ENCODE data around the gene USP9X.

- TF ChIP-seq CTCF (conservative IDR thresholded peaks at IDR 0.05) (no peak), ZFX (IDR thresholded peaks at IDR 0.05) (no peak)
These were observed 149.7 kb downstream of the USP9X start for GRCh38 chrX:41234962-41235361.
